ENCODE results near the gene TBC1D25.

Gene TBC1D25

DNA sequence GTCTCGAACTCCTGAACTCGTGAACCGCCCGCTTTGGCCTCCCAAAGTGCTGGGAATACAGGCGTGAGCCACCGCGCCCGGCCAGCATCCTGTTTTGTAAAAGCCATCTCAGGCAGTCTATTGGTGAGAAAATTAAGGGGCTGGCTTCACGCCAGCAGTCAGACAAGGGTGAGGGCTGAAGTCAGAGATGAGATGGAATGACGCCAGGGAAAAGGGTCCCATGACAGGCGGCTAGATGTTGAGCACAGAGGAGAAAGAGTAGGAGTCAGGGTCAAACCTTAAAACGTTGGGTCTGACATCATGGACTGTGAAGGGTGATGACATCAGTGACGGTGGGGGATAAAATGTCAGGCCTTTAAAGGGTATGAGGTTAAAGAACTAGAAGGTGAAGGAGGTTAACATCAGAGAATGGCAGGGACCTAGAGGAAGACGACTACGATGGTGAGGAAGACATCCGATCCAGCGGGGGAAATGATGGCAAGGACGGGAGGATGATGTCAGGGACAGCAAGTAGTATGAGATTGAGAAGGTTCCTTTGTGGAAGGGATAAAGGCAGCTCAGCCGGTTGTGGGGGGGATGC lies 34.3 kb downstream of the TBC1D25 start:
- peak in 1 of 2 experiments; percentile 41 for DNase-seq

DNA sequence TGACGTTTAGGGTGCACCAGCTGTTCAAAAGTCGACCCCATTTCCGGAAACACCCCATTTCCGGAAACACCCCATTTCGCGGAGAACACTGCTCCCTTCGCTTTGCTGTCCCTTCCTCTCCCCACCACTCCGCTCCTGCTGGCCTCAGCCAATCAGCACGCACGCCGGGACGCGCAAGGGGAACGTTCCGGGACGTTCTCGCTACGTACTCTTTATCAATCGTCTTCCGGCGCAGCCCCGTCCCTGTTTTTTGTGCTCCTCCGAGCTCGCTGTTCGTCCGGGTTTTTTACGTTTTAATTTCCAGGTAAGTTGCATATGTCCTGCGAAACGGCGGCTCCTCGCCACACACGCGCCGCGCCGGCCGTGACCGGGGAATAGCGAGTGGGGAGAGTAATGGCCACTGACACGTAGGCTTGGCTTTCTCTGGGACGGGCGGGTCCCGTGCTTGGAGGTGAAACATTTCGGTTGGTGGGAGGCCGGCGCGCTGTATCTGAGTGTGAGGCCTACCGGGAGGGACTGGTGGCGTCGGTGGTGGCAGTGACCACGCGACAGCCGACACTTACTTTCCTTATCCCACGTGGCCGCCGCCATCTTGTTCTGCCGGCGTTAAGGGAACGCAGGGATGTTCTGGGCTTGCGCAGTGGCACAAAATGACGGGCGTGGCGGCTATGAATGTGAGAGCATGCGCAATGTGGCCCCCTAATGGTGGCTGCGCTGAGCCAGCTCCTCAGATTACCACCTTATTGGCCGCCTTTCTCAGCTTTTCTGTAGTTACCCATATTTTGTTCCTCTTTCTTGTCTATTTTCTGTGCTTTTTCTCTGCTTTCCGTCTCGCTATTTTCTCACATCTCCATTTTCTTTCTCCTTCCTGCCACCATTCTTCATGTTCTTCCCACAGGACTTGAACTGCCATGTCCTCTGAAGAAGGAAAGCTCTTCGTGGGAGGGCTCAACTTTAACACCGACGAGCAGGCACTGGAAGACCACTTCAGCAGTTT lies 35.1 kb downstream of the TBC1D25 start, which contains the start of gene RBM3:
Gene RBM3 (plus strand): TSS at position 215 of the 997 bp plus-strand sequence. CDS start 697 bp downstream, at position 912.
- DNase-seq = peak; percentile 89 to 91

DNA sequence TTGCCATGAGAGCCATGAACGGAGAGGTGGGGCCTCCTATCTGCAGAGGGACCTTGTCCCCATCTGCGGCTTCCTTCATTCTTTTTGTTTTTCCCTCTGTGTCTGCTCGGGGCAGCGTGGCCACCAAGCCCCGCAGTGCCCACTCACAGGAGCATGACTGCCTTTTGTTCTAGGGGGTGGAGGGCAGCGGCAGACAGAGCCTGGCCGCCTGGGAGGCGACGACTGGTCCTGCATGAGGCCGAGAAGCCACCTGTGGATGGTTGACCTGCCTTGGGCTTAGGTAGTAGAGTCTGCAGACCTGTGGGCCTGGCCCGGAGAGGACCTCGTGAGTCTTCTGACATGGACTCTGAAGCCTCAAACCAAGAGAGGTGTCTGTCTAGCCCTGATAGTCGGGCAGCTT lies 36.1 kb downstream of the TBC1D25 start:
- DNase-seq = no peak

DNA sequence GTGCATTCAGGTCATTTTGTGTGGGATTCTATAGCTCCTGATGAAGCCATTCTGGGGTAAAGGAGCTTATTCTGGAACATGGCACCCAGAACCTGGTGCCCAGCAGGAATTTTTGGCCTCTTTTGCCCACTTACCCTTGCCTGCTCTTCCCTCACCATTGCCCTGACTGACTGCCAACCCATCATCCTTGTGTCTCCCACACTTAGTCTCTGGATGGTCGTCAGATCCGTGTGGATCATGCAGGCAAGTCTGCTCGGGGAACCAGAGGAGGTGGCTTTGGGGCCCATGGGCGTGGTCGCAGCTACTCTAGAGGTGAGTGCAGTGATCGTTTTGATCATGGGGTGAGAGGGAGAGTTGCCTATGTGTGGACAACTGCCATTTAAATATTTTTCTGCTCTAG lies 36.6 kb downstream of the TBC1D25 start:
- DNase-seq = peak in 1 of 2 experiments; percentile 23

DNA sequence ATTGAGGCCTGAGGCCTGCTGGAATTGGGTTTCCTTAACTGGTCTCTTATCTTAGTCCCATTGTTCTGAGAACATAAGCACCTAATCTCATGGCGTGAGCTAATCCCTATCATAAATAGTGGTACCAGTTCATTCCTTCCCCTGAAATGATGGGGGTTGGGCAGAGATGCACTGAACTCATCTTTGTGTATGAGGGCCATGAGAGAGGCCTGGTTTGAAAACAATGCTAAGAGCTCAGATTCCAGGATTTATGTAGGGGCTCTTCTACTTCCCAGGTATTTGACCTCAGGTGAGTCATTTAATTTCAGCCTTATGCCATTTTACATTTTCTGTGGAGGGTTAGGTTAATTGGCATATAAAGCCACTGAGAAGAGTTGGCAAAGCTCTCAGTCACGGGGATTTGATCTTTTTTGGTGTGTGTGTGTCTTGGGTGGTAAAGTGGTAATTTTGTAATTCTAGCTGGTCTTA lies 39.2 kb downstream of the TBC1D25 start:
- DNase-seq = no peak

DNA sequence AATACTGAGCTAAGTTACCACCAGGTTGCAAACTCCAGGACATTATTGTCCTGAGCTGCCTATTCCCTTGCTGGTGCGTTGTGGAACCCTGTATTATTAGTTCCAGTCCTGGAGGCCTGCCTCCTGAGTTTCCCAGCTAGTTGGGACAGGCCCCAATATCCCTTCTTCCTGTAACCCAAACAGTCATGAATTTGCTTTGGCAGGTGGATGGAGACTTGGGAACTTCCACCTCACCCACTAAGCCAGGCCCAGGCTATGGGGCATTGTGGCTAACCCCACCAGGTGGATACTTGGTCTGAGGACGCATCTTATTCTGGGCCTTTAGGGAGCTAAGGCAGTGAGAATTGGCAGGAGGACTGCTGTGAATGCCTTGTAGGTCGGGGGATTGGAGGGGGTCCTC lies 39.7 kb downstream of the TBC1D25 start:
- no peak for DNase-seq

DNA sequence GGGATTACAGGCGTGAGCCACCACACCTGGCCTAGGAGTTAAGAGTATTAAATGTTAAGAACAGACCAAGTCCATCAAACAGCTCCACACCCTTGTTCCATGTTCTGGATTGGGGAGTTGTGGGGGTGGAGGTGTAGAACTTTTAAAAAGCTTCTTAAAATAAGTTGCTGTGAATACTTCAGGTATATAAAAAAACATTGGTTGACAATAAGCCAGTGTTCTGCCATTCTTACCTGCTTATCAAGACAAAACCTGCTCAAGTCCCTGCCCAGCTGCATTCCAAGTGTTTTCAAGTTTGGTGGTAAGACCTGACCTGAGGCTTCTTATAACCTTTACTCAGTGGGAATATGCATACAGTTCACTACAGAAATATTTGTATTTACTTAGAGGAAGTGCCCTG lies 41.1 kb downstream of the TBC1D25 start:
- no peak for DNase-seq

DNA sequence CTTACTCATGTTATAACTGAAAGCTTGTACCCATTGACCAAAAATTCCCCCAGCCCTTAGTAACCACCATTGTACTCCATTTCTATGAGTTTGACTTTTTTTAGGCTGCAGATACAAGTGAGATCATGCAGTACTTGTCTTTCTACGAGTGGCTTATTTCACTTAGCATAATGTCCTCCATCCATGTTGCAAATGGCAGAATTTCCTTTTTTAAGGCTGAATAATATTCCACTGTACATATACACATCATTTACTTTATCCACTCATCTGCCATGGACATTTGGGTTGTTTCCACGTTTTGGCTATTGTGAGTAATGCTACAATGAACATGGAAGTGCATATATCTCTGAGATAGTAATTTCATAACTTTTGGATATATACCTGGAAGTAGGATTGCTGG lies 45.2 kb downstream of the TBC1D25 start:
- DNase-seq = no peak

DNA sequence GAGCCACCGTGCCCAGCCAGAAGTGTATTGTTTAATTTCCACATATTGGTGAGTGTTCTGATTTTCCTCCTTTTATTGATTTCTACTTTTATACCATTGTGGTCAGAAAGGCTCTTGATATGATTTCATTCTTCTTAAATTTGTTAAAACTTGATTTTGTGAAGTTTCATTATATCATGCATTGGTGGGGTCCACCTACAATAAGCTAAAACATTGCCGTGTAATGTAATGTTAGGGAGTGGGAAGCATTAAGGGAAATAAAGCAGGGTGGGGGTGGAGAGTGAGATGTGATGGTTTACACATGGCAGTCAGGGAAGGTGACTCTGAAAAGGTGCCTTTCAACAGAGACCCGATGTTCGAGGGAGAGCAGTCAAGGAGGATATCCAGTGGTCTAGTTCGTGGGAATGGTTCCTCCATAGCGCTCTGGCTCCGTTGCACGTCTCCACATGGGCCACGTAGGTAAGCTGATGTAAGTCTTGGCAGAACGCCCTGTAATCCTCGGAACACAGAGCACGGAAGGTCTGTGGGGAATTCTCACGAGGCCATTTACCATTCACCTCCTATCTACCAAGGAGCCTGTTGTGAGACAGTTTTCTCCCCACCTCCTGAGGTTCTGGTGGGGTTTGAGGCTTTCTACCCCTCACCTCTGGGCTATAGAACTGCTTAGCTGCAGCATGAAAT lies 50.1 kb downstream of the TBC1D25 start:
- no peak for DNase-seq

DNA sequence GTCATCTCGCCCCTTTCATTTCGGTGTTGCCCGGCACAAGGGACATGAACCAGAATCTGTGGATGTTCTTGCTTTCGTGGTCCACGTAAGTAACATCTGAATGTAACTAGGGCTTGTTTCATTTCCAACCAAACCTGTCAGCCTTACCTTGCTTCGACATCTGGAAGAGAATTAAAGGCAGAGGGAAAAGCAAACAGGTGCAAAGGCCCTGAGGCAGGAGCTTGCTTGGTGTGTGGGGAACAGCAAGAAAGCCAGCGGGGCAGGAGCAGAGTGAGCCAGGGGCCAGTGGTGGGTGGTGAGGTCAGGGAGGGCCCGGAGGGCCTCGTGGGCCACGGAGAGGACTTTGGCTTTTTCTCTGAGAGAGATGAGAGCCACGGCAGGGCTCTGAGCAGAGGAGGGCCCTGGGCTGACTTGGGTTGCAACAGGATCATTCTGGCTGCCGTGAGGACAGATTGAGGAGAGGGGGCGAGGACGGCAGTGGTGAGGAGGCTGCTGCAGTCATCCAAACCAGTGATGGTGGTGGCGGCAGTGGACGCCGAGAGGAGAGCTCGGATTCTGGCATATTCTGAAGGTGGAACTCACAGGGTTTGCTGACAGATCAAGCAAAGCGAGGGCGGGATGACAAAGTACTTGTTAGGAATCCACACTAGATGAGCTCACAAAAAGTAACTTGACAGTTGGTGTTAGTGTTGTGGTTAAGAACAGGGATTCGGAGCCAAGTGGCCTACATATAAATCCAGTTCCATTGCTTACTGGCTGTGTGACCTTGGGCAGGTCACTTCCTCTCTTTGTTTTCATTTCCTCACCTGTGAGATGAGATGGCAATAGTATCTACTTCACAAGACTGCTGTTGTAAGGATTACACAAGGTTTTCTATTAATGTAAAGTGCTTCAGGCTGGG lies 50.9 kb downstream of the TBC1D25 start:
- no peak for DNase-seq

DNA sequence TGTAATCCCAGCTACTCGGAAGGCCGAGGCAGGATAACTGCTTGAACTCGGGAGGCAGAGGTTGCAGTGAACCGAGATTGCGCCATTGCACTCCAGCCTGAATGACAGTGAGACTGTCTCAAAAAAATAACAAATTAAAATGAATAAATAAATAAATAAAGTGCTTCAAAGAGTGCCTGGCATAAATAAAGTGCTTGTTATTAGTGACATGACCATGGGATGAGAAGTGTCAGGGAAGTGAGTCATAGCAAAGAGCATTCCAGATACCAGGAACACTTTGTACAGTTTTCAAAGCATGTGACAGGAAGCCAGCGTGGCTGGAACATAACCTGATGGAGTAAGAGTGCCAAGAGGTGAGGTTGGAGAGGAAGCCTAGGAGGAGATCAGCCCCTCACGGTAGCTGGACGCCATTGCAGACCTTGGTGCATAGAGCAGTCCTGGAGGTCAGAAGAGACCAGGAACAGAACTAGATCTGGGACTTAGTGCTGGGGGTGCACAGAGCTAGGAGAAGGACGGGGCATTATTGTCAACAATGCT lies 51.8 kb downstream of the TBC1D25 start:
- DNase-seq = no peak

DNA sequence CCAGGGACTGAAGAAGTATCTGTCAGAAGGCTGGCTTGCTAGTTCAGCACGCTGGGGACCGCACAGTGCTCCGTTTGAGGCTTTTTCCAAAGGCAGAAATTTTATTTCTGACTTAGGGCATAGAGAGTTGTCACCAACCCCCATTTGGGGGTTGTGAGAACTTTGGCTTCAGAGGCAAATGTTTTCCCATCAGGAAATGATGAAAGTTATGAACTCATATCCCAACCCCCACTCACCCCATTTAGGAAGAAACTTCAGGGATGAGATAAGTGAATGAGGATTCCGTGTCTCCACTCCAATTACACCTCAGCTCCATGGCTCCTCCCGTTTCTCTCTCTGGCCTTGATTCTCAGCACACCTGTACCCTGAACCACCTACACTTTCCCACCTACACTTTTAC lies 53.5 kb downstream of the TBC1D25 start:
- no peak for DNase-seq

DNA sequence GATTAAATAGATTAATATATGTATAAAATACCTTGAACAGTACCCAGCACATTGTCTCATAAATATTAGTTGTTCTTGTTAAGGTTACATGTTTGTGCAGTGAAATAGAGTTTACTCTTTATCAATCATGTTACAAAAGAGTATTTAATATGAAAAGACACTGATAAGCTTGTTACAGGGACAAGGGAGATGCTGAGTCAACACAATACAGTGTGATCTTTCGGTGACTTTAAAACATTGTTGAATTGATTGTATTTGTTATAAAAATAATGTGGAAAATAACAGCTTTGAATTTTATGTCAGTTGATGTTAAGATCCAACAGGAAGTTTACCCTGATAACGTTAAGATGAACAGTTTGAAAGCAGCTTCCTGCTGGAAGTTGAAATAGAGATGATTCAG lies 56.4 kb downstream of the TBC1D25 start:
- DNase-seq = no peak

DNA sequence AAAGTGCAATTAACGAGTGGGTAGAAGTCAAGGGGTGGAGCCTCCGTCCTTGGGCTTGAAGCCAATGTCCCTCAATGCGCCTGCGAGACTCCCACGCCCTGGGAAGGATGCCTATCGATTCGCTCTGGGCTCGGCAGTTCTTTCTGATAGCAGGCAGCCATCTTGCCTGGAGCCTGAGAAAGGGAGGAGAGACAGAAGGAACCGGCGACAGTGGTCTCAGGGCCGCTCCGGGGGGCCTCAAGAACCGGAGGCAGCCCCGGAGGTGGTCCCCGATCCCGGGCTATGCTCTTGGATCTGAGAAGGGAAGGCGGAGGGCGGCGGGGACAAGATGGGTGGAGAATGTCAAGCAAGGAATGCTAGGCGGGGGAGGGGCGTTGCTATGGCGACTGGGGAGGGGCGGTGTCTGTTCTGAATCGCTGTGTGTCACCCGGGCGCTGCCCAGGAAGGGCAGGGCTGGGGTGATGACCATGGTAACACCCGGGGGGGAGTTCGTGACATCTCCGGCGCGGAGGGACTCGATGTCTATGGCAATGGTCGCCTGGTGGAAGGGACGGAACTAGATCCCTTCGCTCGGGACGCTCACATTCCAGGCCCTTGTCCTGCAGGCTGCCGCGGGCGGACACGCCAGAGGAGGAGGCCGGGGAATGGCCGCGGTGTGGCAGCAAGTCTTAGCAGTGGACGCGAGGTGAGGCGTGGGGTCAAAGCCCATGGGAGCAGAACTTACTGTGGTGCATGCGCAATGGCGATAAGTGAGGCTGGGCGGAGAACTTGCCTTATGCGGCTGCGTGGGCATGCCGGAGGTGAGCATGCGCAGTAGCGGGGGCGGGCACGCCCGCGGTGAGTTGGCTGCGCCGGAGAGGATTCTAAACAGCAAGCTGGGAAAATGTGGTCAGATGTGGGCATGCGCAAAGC lies 58.1 kb downstream of the TBC1D25 start, which contains the start of gene WDR13:
Gene WDR13 (plus strand): TSS at position 140 of the 912 bp plus-strand sequence. CDS start 505 bp downstream, at position 645.
- DNase-seq = peak; percentile 90

DNA sequence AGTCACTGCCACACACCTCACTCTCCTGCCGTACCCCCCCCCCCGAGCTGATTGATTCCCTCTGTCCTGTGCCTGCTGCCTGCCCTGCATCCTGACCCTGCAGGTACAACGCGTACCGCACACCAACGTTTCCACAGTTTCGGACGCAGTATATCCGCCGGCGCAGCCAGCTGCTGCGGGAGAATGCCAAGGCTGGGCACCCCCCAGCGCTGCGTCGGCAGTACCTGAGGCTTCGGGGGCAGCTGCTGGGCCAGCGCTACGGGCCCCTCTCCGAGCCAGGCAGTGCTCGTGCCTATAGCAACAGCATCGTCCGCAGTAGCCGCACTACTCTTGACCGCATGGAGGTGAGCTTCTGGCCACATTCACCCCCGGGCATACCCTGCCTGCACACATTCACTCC lies 59.1 kb downstream of the TBC1D25 start:
- no peak for DNase-seq

DNA sequence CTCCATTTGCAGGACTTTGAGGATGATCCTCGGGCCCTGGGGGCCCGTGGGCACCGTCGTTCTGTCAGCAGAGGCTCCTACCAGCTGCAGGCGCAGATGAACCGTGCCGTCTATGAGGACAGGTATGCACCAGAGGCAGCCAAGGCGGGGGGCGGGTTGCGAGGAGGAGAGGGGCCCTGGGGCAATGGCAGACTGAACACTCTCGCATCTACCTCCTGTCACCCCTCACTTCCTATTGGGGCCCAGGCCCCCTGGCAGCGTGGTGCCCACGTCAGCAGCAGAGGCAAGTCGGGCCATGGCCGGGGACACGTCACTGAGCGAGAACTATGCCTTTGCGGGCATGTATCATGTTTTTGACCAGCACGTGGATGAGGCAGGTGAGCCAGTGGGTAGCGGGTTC lies 59.8 kb downstream of the TBC1D25 start:
- no peak for DNase-seq

DNA sequence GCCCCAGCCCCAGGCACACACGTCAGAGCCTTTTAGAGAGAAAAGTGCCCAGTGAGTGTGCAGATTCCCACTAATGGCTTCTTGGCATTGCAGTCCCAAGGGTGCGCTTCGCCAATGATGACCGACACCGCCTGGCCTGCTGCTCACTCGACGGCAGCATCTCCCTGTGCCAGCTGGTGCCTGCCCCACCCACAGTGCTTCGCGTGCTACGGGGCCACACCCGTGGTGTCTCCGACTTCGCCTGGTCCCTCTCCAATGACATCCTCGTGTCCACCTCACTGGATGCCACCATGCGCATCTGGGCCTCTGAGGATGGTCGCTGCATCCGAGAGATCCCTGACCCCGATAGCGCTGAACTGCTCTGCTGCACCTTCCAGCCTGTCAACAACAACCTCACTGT lies 60.7 kb downstream of the TBC1D25 start:
- DNase-seq = no peak

DNA sequence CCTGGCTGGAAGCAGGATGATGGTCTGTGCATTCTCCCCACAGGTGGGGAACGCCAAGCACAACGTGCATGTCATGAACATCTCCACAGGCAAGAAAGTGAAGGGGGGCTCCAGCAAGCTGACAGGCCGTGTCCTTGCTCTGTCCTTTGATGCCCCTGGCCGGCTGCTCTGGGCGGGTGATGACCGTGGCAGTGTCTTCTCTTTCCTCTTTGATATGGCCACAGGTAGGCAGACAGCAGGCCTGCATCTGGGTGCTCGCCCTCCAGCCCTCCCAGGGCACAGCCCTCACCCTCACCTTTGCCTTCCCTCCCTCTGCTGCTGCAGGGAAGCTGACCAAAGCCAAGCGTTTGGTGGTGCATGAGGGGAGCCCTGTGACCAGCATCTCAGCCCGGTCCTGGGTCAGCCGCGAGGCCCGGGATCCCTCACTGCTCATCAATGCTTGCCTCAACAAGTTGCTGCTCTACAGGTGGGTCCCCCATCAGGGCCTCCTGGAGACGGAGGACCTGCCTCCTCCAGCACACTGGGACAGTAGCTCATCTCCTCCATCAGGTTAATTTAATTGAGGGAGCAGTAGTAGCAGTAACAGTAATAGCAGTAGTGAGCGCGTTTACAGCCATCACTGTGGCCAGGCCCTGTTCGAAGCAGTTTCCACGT lies 62.4 kb downstream of the TBC1D25 start:
- DNase-seq = no peak

DNA sequence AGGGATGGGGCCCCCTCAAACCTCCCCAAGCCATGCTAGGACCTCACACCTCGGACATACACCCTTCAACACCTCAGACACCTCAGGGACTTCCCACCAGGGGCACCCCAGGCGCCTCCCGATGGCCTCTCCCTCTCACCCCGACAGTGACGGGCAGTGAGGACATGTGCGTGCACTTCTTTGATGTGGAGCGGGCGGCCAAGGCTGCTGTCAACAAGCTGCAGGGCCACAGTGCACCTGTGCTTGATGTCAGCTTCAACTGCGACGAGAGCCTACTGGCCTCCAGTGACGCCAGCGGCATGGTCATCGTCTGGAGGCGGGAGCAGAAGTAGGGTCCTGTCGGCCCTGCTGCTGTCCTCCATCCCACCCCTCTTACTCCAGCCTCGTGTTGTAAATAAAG lies 65.2 kb downstream of the TBC1D25 start:
- DNase-seq = no peak

DNA sequence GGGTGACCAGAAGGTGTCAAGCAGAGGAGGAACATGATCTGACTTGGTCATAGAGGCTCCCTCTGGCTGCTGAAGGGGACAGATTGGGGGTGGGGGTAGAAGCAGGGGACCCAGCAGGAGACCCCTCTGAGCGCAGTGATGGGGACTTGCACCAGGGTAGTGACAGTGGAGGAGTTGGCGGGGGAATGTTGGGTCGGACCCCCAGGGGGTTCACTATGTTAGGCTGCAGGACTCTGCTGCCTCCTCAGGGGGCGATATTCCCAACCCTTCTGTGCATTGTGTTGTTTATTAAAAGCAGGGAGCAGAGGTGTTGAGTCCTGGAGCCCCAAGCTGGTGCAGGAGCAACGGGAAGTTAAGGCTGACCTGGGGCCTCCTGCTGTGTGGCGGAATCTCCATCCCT lies 66.6 kb downstream of the TBC1D25 start:
- no peak for DNase-seq
